Muscle layer of colon (tissue), 2 donors: ENCODE measurements around the gene MEGF6.

Experiments
- H3K27ac ChIP-seq: one replicate; pipeline ENCODE4 v1.7.0; 2013; ENCODE audit warnings: low read depth, mild to moderate bottlenecking, low read length, moderate library complexity
- H3K27me3 ChIP-seq, 2 donors: one replicate each; pipeline ENCODE4 v1.7.0; 2013; ENCODE audit warnings: low read length in 2 of 2, mild to moderate bottlenecking in 2 of 2; ENCODE audit not compliant: insufficient read depth in 2 of 2, control insufficient read depth in 1 of 2
- H3K36me3 ChIP-seq: one replicate; pipeline ENCODE4 v1.7.0; 2013; ENCODE audit warnings: mild to moderate bottlenecking, low read length; ENCODE audit not compliant: insufficient read depth
- H3K4me1 ChIP-seq: one replicate; pipeline ENCODE4 v1.7.0; 2013; ENCODE audit warnings: mild to moderate bottlenecking, low read length; ENCODE audit not compliant: insufficient read depth
- H3K4me3 ChIP-seq, 2 donors: one replicate each; pipeline ENCODE4 v1.7.0; 2013; ENCODE audit warnings: low read length in 2 of 2, low read depth in 1 of 2, mild to moderate bottlenecking in 1 of 2, moderate library complexity in 1 of 2
- H3K9ac ChIP-seq: one replicate; pipeline ENCODE4 v1.7.0; 2013; ENCODE audit warnings: low read length
- H3K9me3 ChIP-seq: one replicate; pipeline ENCODE4 v1.7.0; 2013; ENCODE audit warnings: mild to moderate bottlenecking, low read length
- donor health status: abdominal sarcoma.
- donor health status: Adenocarcinoma of cecum.

Gene MEGF6

DNA sequence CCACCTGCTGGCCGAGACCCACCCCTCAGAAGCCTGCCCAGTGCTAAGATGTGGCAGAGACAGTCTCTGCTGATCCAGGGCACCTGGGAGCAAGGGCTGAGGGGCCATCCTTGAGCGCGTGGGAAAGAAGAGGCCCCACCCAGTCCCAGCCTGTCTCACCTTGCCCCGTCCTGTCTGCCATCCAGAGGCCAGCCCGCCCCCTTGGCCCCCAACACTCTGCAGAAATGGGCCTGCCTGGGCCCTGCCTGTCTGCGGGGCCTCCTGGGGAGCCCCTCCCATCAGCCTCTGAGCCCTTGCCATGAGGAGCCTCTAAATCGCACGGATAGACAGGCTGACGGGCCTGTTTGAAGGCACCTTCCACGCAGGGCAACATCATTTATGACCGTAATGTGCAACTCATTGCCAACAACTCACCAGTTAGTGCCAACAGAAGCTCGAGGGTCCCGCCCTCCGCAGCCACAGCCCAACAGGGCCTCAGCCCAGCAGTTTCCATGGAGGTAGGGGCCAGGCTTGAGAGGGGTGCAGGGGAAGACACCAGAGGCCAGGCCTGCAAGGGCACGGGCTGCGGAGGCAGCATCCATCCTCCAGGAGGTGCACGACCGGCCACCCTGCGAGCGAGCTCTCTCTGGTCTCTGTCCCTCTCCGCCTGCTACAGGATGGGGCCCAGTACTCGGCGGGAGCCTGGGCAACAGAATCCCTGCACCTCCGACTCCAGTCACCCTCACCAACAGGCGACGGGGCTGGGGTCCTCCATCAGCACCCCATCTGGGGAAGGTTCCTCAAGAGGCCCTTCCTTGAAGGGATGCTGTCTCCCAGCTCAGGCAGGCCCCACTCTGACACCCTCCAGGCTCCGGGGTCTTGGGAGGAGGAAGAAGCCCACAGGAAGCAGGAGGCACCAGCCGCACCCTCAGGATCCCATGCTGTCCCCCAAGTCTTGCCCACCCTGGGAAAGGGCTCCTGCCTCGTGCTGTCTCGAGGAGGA is 78.0 kb downstream of the MEGF6 start:
- H3K4me1 ChIP-seq: no peaks in the 10 kb centered on the region
- H3K36me3 ChIP-seq: no peaks in the 10 kb centered on the region
- no peak overlapping the region for H3K27ac ChIP-seq
- no peak overlapping the region for H3K4me3 ChIP-seq
- H3K9me3 ChIP-seq: no peaks in the 10 kb centered on the region
- peaks cover 0 to 7% of the 10 kb centered on the region in 2 donors for H3K27me3 ChIP-seq
- no peak overlapping the region for H3K9ac ChIP-seq

DNA sequence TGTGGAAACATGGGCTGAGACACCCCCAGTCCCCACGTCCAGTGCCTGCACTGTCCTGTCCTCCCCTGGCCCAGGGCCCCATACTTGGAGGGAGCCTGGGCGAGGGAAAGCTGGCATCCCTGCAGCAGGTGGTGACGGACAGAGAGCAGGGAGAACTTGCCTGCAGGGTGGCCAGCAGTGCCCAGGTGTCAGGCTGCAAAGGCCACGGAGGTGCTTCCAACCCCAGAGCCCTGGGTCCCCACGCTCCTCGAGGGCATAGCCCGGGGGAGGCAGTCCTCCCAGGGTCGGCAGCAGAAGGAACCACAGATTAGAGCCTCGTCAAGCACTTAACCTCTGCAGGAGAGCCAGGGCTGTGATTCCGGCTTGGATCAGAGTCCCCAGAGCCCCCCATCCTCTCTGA is 79.4 kb downstream of the MEGF6 start:
- Histone ChIP-seq H3K4me1 (no peaks in the 10 kb centered on the region), H3K9me3 (no peaks in the 10 kb centered on the region), H3K27me3 (peaks cover 0 to 16% of the 10 kb centered on the region in 2 donors), H3K27ac (no peak overlapping the region), H3K9ac (no peak overlapping the region), H3K36me3 (no peaks in the 10 kb centered on the region), H3K4me3 (no peak overlapping the region)

DNA sequence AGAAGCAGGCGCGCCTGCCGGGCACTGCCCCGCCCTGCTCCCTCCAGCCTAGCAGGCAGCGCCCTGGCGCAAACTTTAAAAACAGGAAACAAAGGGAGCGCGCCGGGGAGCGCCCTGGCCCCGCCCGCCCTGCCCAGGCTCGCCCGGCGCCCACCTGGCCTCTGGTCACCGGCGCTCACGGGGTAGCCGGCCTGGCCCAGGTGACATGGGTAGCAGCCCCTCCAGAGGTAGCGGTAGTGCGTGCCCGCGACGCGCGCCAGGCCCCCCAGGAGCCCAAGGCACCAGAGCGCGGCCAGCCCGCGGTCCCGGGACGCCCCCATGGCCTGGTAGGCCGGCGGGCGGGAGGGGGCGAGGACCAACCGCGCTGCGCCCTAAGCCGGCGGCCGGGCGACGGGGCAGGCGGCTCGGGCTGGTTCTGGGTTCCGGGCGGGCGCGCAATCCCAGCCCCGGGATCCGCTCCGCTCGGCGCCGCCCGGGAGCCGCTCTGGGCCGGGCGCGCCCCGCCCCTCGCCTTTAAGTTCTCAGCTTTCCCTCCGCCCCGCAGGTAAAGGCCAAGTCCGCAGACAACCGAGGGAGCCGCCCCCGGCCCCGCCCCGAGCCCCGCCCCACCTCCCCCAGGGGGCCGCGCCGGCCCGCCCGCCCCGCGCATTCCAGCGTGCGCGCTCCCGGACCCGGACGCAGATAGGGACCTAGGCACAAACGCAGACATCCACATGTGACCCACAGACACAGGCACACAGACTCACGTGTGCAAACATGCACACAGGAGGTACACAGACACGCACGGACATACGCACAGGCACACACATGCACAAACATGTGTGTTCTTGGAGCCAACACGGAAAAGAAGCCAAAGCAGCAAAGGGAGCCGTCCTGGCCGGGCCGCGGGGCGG is 80.1 kb downstream of the MEGF6 start:
- Histone ChIP-seq H3K4me1 (no peaks in the 10 kb centered on the region), H3K4me3 (peak overlapping the region; percentile 38), H3K36me3 (no peaks in the 10 kb centered on the region), H3K9me3 (no peaks in the 10 kb centered on the region), H3K9ac (no peak overlapping the region), H3K27ac (no peak overlapping the region), H3K27me3 (peaks cover 0 to 16% of the 10 kb centered on the region in 2 donors)

DNA sequence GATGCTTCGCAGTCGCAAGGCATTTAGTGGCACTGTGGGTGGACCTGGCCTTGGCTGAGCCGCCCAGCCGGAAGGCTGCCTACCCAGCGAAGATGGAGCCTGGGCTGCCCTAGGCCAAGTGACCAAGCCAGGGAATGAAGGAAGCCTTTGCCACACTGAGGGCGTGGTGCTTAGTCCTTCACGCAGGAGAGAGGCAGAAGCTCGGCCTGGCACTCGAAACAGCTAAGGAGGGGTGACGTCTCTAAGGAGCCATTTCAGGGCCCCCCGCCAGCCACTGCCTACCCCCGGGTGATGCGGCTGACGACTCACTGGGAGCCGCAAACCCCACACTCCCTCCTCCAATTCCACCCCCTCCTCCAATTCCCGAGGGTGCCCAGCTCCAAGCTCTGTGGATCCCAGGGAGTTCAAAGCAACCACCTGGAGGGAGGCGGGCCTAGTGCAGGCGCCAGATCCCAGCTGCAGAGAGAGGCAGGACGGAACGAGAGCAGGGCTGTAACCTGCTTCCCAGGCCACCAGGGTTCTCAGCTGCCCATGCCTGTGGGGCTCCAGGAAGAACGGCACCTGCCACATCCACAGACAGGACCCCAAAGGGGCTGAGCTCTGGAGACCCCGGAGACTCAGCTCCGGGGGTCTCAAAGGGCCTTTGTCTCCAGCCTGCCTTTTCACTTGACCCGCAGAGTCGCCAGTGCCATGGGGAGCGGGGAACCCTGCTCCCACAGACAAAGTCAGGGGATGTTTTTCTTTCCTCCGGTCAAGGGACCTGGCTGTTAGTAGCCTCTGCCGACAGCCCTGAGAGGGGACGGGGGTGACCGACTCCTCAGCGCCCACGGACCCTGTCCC is 81.0 kb downstream of the MEGF6 start:
- no peak overlapping the region for H3K27ac ChIP-seq
- H3K27me3 ChIP-seq: peaks cover 0 to 16% of the 10 kb centered on the region in 2 donors
- H3K9ac ChIP-seq: no peak overlapping the region

DNA sequence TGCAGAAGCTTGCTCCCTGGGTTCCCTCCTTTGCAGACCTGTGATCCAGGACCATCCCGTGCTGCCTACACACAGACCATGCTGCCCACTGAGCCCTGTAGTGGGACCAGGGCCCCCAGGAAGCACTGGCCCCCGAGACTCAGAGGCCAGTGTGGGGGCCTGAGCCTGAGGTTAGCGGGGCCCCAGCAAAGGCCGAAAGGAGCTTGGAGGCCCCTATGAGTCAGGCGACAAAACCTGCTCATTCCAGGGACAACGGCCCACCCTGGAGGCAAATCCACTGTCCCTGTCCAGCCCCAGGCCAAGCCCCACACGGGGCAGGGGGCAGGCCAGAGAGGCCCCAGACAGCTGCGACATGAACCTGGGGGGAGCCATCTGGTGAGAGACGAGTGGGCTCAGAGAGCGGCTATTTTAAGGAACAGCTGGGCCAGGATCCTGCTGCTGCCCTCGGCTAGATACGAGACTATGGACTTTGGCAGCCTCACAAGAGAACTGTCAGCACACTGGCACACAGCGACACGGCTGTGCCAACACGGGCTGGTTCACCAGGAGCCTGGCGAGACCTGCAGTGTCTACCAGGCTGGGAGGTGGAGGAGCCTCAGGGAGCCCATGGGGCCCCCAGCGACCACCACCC is 82.1 kb downstream of the MEGF6 start:
- Histone ChIP-seq H3K9ac (no peak overlapping the region), H3K36me3 (no peaks in the 10 kb centered on the region), H3K27me3 (peaks cover 0 to 16% of the 10 kb centered on the region in 2 donors), H3K4me3 (no peak overlapping the region), H3K27ac (no peak overlapping the region), H3K4me1 (no peaks in the 10 kb centered on the region), H3K9me3 (no peaks in the 10 kb centered on the region)

More for the DNA sequence above, 81.0 kb downstream of the MEGF6 start:
- Histone ChIP-seq H3K4me3 (peak overlapping the region; percentile 38), H3K4me1 (no peaks in the 10 kb centered on the region), H3K9me3 (no peaks in the 10 kb centered on the region), H3K36me3 (no peaks in the 10 kb centered on the region)

DNA sequence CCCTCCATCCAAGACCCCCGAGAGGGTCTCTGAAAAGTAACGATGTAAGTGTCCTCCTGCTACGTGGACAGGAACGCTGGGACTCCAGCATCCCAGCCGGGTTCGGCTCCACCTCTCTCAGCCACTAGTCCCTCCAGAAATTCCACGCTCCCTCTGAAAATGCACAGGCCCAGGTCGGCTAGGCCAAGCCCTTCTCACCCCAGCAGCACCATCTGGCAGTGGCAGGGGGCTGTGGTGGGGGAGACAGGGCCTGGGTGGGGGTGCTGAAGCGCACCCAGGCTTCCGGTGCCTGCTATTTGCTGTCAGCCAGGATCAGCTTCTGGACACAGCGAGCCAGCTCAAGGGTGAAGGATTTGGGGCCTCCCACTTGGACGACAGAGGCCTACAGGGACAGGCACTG is 83.5 kb downstream of the MEGF6 start:
- Histone ChIP-seq H3K4me3 (no peak overlapping the region), H3K27ac (no peak overlapping the region), H3K36me3 (no peaks in the 10 kb centered on the region), H3K9ac (no peak overlapping the region), H3K9me3 (no peaks in the 10 kb centered on the region), H3K27me3 (peaks cover 0 to 16% of the 10 kb centered on the region in 2 donors), H3K4me1 (no peaks in the 10 kb centered on the region)

DNA sequence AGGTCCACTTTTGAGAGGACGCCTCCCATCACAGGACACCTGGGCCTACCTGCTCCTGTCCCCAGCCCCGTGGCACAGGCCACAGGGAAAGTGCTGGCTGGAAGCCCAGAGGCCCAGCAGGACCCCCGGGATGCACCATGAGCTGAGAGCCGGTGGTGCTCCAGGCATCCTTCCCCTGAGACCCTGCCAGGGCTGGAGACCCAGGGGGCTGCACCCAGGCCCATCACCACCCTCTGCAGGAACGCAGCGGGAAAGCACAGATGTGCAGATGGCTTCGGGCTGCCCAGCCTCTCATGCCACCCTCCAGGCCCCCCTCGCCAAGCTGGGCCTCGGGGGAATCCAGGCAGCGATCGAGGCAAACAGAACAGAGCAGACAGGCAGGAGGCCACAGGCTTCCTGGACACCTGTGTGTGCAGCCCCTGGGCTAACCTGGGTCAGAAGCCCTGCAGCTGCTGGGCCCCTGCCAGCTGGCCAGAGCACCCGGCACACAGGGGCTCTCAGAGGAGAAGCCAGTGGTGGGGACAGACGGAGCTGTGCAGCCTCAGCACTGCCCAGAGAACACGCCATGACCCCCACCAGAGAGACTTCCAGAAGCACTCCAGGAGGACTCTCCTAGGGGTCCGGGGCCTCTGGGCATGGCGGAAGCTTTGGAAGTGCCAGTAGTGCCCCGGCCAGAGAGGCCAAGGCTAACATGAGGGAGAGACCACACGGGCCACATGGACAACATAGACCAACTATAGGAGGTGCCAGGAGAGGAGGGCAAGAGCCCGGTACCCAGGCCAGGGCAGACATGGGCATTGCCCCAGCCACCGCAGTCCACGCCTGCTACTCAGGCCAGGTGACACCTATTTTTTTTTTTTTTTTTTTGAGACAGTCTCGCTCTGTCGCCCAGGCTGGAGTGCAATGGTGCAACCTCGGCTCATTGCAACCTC is 85.5 kb downstream of the MEGF6 start:
- Histone ChIP-seq H3K4me1 (no peaks in the 10 kb centered on the region), H3K27me3 (peaks cover 0 to 15% of the 10 kb centered on the region in 2 donors), H3K27ac (no peak overlapping the region), H3K36me3 (no peaks in the 10 kb centered on the region), H3K4me3 (no peak overlapping the region), H3K9me3 (no peaks in the 10 kb centered on the region), H3K9ac (no peak overlapping the region)

DNA sequence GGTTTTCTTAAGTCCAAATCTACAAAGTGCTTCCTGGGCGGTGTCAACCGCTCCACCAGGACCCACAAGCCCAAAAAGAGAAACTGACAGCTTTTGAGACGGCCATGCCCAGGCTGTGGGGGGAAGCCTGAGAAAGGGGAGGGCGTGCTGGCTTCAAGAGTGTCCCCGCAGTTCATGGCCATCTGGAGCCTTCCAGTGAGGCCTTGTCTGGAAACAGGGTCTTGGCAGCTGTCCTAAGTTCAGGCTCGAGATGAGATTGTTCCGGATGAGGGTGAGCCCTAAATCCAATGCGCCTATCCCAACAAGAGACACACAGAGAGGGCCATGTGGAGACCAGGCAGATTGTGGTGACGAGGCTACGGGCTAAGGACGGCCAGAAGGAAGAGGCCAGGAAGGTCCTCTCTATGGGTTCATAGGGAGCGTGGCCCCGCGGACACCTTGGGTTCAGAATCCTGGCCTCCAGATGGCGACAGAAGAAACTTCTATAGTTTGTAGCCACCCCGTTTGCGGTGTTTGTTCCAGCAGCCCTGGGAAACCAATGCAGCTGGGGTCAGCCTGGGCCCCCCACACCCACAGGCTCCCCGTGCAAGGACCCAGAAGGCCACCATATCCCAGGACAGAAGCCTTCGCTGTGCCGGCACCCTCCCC is 86.6 kb downstream of the MEGF6 start:
- H3K9me3 ChIP-seq: no peaks in the 10 kb centered on the region
- no peak overlapping the region for H3K27ac ChIP-seq
- H3K36me3 ChIP-seq: no peaks in the 10 kb centered on the region
- no peaks in the 10 kb centered on the region for H3K4me1 ChIP-seq
- no peak overlapping the region for H3K9ac ChIP-seq
- no peak overlapping the region for H3K4me3 ChIP-seq
- H3K27me3 ChIP-seq: peaks cover 0 to 9% of the 10 kb centered on the region in 2 donors

DNA sequence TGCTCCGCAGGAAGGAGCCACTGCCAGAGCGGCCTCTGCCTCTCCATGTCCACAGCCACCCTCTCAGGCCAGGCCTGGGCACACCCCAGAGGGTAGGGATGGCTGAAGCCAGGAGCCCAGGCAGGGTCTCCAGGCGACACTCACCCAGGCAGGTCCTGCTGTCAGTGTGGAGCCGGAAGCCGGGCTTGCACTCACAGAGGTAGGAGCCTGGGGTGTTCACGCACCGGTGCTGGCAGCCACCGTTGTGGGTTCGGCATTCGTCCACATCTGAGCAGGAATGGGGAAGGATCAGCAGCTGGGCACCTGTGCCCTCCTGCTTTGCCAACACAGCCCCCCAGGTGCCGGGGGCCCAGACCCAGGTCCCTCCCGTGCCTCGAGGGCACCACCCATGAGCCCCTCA is 87.3 kb downstream of the MEGF6 start:
- Histone ChIP-seq H3K4me1 (no peaks in the 10 kb centered on the region), H3K36me3 (no peaks in the 10 kb centered on the region), H3K4me3 (no peak overlapping the region), H3K27me3 (peaks cover 0 to 9% of the 10 kb centered on the region in 2 donors), H3K27ac (no peak overlapping the region), H3K9ac (no peak overlapping the region), H3K9me3 (no peaks in the 10 kb centered on the region)
